Kidney epithelial cell (primary cell): ENCODE results near the gene FAM13A. TPM values are rescaled to one million over a fixed set of nuclear protein-coding genes. Genes with fewer than 3 reads are reported as not detected.
"Not testable (repeated sequence)": the region's sequence is repeated elsewhere in the genome, so short reads cannot be mapped to it uniquely, and the experiment has no call there.

Experiments
- DNase-seq: peaks from one replicate; pipeline ENCODE4 v3.0.0-alpha.2; 2010; ENCODE audit warnings: low read depth
- H3K27me3 ChIP-seq: 2 replicates; pipeline ENCODE4 v1.6.0; 2011; ENCODE audit warnings: low read length; ENCODE audit not compliant: control insufficient read depth, insufficient read depth
- H3K36me3 ChIP-seq: 2 replicates; pipeline ENCODE4 v1.5.1; 2011; ENCODE audit warnings: low read length; ENCODE audit not compliant: control insufficient read depth, insufficient read depth
- H3K4me3 ChIP-seq: 2 replicates; pipeline ENCODE4 v1.5.1; 2011; ENCODE audit warnings: low read depth, mild to moderate bottlenecking, control low read depth, low read length
- CTCF ChIP-seq: IDR thresholded peaks from 2 replicates; pipeline ENCODE4 v1.5.1; 2011; ENCODE audit warnings: mild to moderate bottlenecking, moderate library complexity, low read length, control low read depth, inconsistent platforms; ENCODE audit not compliant: insufficient read depth, poor library complexity, severe bottlenecking
- total RNA-seq: library from RNA; depleted of rRNA; stranded (reverse); fragments of >200 nt; gene quantifications from 2 replicates; pipeline ENCODE4 v1.2.3, GENCODE V29; 2015

The FAM13A gene
- total RNA-seq, 1 donor from 2014 or later = 3.4 TPM

DNA sequence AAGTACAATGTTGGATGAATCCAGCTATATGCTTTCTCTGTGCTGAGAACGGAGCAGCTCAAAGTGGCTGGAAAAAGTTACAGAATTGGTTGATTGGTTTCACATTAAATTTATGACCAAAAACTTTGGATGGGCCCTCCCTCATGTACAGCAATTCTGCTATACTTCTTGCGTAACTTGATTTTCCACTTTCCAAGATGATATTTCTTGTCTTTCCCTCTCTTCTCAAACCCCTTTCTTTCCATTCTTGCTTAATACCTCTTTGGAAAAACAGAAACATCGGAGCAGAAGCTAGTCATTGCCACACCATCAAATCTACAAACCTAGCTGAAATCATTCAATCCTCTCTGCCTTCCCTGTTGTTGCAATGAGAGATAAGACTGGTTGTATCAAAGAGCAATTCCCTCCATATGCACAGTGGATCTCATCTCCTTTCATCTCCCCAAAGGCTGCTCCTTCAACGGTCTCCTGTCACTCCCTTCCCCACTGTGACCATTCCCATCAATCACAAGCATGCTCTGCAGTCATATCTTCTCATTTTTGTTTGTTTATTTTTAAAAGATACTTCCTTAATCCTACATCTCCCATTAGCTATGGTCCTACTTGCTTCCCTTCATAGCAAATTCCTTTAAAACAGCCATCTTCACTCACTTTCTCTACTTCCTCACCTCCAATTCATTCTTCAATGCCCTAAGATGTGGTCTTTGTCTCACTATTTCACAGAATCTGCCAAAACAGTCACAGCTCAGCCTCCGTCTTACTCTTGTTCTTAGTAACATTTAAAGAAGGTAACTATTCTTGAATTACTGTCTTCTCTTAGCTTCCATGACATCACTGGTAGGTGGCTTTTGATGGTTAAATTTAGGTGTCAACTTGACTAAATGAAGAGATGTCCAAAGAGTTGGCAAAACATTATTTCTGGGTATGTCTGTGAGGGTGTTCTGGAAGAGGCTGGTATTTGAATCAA is 145.5 kb downstream of the FAM13A start:
- no peak for DNase-seq
- Histone ChIP-seq H3K4me3 (no peak overlapping the region), H3K36me3 (no peaks in the 10 kb centered on the region), H3K27me3 (no peaks in the 10 kb centered on the region)
- no peak for TF ChIP-seq CTCF

- Histone ChIP-seq H3K27me3 (no peaks in the 10 kb centered on the region), H3K4me3 (no peak overlapping the region), H3K36me3 (no peaks in the 10 kb centered on the region)
- no peak for DNase-seq
- TF ChIP-seq CTCF = no peak
These were observed 146.9 kb downstream of the FAM13A start for GRCh38 chr4:88910101-88910500.

- H3K27me3 ChIP-seq = no peaks in the 10 kb centered on the region
- H3K36me3 ChIP-seq = no peaks in the 10 kb centered on the region
- DNase-seq = no peak
- H3K4me3 ChIP-seq = no peak overlapping the region
- TF ChIP-seq CTCF = no peak
These were observed 148.5 kb downstream of the FAM13A start for GRCh38 chr4:88908521-88908920.

DNA sequence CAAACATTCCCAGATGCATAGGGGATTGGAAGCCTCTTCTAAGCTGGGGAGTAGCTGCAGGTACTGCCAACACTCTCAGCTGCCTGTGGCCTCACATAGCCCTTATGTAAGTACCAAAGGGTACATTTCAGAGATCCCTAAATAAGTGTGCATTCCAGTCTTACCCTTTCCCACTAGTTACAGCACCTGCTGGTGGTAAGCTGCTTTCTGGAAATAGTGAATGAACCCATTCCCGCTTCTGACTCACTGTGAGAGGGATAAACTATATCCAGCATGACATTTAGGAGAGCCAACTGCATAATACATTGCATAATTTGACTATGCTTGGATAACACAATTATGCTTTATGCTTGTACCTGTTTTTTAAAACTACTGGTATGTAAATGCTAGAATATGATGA is 149.0 kb downstream of the FAM13A start:
- no peak for TF ChIP-seq CTCF
- Histone ChIP-seq H3K36me3 (no peaks in the 10 kb centered on the region), H3K4me3 (no peak overlapping the region), H3K27me3 (no peaks in the 10 kb centered on the region)
- DNase-seq = no peak

- TF ChIP-seq CTCF = no peak
- DNase-seq = no peak
- Histone ChIP-seq H3K36me3 (no peaks in the 10 kb centered on the region), H3K27me3 (no peaks in the 10 kb centered on the region), H3K4me3 (no peak overlapping the region)
These were observed 149.5 kb downstream of the FAM13A start for GRCh38 chr4:88907478-88907877.

DNA sequence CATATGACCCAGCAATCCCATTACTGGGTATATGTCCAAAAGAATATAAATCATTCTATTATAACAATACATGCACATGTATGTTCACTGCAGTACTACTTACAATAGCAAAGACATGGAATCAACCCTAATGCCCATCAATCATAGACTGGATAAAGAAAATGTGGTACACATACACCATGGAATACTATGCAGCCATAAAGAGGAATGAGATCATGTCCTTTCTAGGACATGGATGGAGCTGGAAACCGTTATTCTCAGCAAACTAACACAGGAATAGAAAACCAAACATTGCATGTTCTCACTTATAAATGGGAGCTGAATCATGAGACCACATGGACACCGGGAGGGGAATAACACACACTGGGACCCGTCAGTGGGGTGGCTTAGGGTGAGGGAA is 152.7 kb downstream of the FAM13A start:
- not testable (repeated sequence) for H3K4me3 ChIP-seq, H3K36me3 ChIP-seq, H3K27me3 ChIP-seq, DNase-seq
